MM.1S (cell line): ENCODE results near the gene FLRT3.

Source experiments
- DNase-seq: peaks from one replicate; pipeline ENCODE4 v3.0.0-alpha.2; 2015
- H2AFZ ChIP-seq: fragments of 300-600 bp; sonication (generic); 2 replicates; pipeline ENCODE4 v1.6.0; 2016; ENCODE audit warnings: antibody characterized with exemption, low read length
- H3F3A ChIP-seq: fragments of 300-600 bp; sonication (generic); 2 replicates; pipeline ENCODE4 v1.6.1; 2016; ENCODE audit warnings: mild to moderate bottlenecking, antibody characterized with exemption, low read length, moderate library complexity, mixed read lengths; ENCODE audit not compliant: insufficient read depth
- H3K27ac ChIP-seq: fragments of 300-600 bp; sonication (generic); 2 replicates; pipeline ENCODE4 v1.5.1; 2016; ENCODE audit warnings: mild to moderate bottlenecking, low read length
- H3K27me3 ChIP-seq: fragments of 300-600 bp; sonication (generic); replicated peaks from 2 replicates; pipeline ENCODE4 v1.6.0; 2016; ENCODE audit warnings: low read length; ENCODE audit not compliant: insufficient read depth
- H3K36me3 ChIP-seq: fragments of 300-600 bp; sonication (generic); replicated peaks from 2 replicates; pipeline ENCODE4 v1.6.1; 2016; ENCODE audit warnings: mild to moderate bottlenecking, low read length, mixed read lengths; ENCODE audit not compliant: insufficient read depth
- H3K4me1 ChIP-seq: fragments of 300-600 bp; sonication (generic); 2 replicates; pipeline ENCODE4 v1.6.1; 2016; ENCODE audit warnings: low read length, mixed read lengths
- H3K4me2 ChIP-seq: fragments of 300-600 bp; sonication (generic); 2 replicates; pipeline ENCODE4 v1.6.0; 2016; ENCODE audit warnings: low read depth, low read length
- H3K4me3 ChIP-seq: fragments of 300-600 bp; sonication (generic); 2 replicates; pipeline ENCODE4 v1.5.1; 2016; ENCODE audit warnings: low read length, mixed read lengths
- H3K79me2 ChIP-seq: fragments of 300-600 bp; sonication (generic); 2 replicates; pipeline ENCODE4 v1.6.1; 2016; ENCODE audit warnings: mixed run types, low read length, mixed read lengths
- H3K9ac ChIP-seq: fragments of 300-600 bp; sonication (generic); 2 replicates; pipeline ENCODE4 v1.6.1; 2016; ENCODE audit warnings: low read length, mixed read lengths
- H3K9me2 ChIP-seq: fragments of 300-600 bp; sonication (generic); replicated peaks from 2 replicates; pipeline ENCODE4 v1.6.1; 2016; ENCODE audit warnings: mild to moderate bottlenecking, low read length, mixed read lengths; ENCODE audit not compliant: insufficient read depth
- H3K9me3 ChIP-seq: fragments of 300-600 bp; sonication (generic); replicated peaks from 2 replicates; pipeline ENCODE4 v1.6.1; 2016; ENCODE audit warnings: mild to moderate bottlenecking, low read length, mixed read lengths; ENCODE audit not compliant: insufficient read depth
- H4K20me1 ChIP-seq: fragments of 300-600 bp; sonication (generic); 2 replicates; pipeline ENCODE4 v1.6.1; 2016; ENCODE audit warnings: mild to moderate bottlenecking, low read length, moderate library complexity, mixed read lengths; ENCODE audit not compliant: insufficient read depth
- EZH2 ChIP-seq: fragments of 300-600 bp; sonication (generic); optimal IDR thresholded peaks from 2 replicates; pipeline ENCODE3; 2017; ENCODE audit warnings: low read depth, mild to moderate bottlenecking, antibody characterized with exemption, low read length, mixed read lengths
- EZH2phosphoT487 ChIP-seq: fragments of 300-600 bp; sonication (generic); IDR thresholded peaks from 2 replicates; pipeline ENCODE4 v1.6.1; 2018; ENCODE audit warnings: antibody characterized with exemption, low read length
- TF ChIP-seq, protein P1 (sequence below): fragments of 300-600 bp; sonication (generic); IDR thresholded peaks from 2 replicates; pipeline ENCODE4 v1.5.1; 2016; ENCODE audit warnings: antibody characterized with exemption, low read length, mixed read lengths

The FLRT3 gene

DNA sequence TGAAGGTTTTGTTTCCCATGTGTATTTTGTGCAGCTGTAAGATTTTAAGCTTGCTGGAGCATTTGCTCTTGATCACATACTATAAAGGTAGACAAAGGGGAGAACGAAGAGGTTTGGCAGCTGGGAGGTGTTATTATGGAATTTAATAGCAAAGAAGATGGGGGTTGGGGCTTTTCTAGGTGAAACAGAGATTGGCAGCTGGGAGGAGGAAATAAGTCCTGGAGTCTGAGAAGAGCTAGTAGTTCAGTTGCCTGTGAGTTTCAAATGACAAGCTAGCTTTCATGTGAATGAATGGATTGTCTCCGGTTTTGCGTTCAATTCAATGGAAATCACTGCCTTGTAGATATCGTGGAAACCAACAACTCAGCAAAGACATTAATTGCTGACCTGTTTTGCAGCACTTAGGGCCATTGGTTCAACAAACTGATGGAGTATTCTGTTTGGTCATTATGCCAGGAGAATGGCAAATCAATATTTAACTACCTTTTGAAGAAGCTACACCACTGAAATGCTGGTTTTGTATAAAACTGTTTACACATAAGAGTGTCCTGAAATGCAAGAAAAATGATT lies 38.1 kb upstream of the FLRT3 start:
- H3K27ac ChIP-seq: no peak overlapping the region
- TF ChIP-seq EZH2 (no peak), EZH2phosphoT487 (no peak)
- TF ChIP-seq, protein P1, sequence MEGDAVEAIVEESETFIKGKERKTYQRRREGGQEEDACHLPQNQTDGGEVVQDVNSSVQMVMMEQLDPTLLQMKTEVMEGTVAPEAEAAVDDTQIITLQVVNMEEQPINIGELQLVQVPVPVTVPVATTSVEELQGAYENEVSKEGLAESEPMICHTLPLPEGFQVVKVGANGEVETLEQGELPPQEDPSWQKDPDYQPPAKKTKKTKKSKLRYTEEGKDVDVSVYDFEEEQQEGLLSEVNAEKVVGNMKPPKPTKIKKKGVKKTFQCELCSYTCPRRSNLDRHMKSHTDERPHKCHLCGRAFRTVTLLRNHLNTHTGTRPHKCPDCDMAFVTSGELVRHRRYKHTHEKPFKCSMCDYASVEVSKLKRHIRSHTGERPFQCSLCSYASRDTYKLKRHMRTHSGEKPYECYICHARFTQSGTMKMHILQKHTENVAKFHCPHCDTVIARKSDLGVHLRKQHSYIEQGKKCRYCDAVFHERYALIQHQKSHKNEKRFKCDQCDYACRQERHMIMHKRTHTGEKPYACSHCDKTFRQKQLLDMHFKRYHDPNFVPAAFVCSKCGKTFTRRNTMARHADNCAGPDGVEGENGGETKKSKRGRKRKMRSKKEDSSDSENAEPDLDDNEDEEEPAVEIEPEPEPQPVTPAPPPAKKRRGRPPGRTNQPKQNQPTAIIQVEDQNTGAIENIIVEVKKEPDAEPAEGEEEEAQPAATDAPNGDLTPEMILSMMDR: no peak
- no peak for DNase-seq
- H2AFZ ChIP-seq: no peak overlapping the region
- H3K36me3 ChIP-seq: no peaks in the 10 kb centered on the region
- H3K9ac ChIP-seq: no peak overlapping the region
- no peaks in the 10 kb centered on the region for H3K79me2 ChIP-seq
- no peaks in the 10 kb centered on the region for H3K27me3 ChIP-seq
- H3F3A ChIP-seq: no peaks in the 10 kb centered on the region
- H3K9me2 ChIP-seq: no peaks in the 10 kb centered on the region
- H3K9me3 ChIP-seq: no peaks in the 10 kb centered on the region
- no peaks in the 10 kb centered on the region for H3K4me1 ChIP-seq
- no peak overlapping the region for H3K4me3 ChIP-seq
- H4K20me1 ChIP-seq: no peaks in the 10 kb centered on the region
- H3K4me2 ChIP-seq: no peak overlapping the region

DNA sequence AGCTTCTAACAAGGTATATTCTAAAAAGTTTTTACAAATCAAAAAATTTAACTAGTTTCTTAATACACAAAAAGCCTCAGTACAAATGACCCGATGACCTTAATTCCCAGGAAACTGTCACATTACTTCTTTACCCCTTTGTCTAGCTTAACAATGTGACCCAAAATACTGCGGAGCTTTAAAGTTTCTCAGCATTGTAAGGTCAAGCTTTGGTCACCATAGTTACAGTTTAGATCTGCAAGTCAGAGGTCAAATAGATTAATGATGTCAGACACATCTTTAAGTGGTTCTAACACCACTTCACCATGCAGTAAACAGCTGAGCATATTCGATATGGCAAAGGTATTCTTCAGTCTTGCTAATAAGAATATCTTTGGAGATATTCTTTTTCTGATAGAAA lies 36.8 kb upstream of the FLRT3 start:
- no peaks in the 10 kb centered on the region for H4K20me1 ChIP-seq
- no peaks in the 10 kb centered on the region for H3K9me3 ChIP-seq
- no peak overlapping the region for H2AFZ ChIP-seq
- no peaks in the 10 kb centered on the region for H3K36me3 ChIP-seq
- H3K9ac ChIP-seq: no peak overlapping the region
- H3K27me3 ChIP-seq: no peaks in the 10 kb centered on the region
- TF ChIP-seq, protein P1: no peak
- no peak for TF ChIP-seq EZH2
- TF ChIP-seq EZH2phosphoT487: no peak
- 0 out of 2 replicates have a peak, but pooled peaks cover under 1% of the 10 kb centered on the region for H3K4me1 ChIP-seq
- DNase-seq: no peak
- no peak overlapping the region for H3K27ac ChIP-seq
- no peaks in the 10 kb centered on the region for H3K9me2 ChIP-seq
- no peaks in the 10 kb centered on the region for H3K79me2 ChIP-seq
- H3K4me2 ChIP-seq: no peak overlapping the region
- no peaks in the 10 kb centered on the region for H3F3A ChIP-seq
- no peak overlapping the region for H3K4me3 ChIP-seq

DNA sequence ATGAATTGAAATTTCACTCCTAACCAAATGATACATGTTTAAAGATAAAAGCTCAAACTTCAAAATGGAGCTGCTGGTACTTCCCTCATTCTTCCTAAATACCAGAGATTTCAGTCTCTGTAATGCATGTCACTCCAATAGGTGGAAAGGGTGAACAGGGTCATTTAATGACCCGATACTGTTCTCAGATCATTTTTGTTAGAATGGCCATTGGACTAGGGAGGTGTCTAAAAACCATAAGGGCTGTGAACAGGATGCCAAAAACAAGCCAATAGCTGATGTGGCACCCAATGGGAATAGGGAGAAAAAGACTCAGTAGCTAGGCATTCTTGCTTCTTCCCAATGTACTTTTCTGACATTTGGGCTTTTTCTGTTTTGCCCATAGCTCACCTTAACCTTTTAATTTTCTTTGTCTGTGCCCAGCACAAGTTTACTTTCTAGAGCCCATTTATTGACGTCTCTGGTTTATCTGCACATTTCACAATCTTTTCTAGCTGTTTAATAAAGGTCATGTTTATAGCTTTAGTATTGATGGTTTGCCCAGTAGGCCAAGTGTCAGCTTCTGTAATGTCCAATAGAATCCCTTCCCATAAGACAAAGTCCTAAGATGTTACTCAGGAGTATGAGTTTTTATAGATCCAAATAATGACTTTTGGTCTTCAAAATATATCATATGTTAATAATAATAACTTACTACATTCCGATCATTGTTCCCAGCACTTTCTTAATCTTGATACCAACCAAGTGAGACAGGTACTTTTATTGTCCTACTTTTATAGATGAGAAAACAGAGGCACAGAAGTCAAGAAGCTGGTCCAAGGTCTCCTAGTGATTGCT lies 24.3 kb upstream of the FLRT3 start:
- DNase-seq: no peak
- Histone ChIP-seq H4K20me1 (no peaks in the 10 kb centered on the region), H3K27me3 (no peaks in the 10 kb centered on the region), H2AFZ (no peak overlapping the region), H3K9me3 (no peaks in the 10 kb centered on the region), H3K4me1 (no peaks in the 10 kb centered on the region), H3K79me2 (no peaks in the 10 kb centered on the region), H3K9me2 (no peaks in the 10 kb centered on the region), H3K27ac (no peak overlapping the region), H3K36me3 (no peaks in the 10 kb centered on the region), H3K4me2 (no peak overlapping the region), H3F3A (no peaks in the 10 kb centered on the region), H3K4me3 (no peak overlapping the region), H3K9ac (no peak overlapping the region)
- TF ChIP-seq EZH2: no peak
- TF ChIP-seq, protein P1: no peak
- no peak for TF ChIP-seq EZH2phosphoT487
